PC-9 (cell line): ENCODE results near the gene RPE. TPM values are rescaled to one million over a fixed set of nuclear protein-coding genes. Genes with fewer than 3 reads are reported as not detected.

Experiments
- Bru-seq: library from RNA; stranded (reverse); fragments of 400-500 nt; gene quantifications from one replicate; lab custom pipeline; 2021; lab: Mats Ljungman, UMichigan
- BruChase-seq, 2 experiments: library from RNA; stranded (reverse); fragments of 400-500 nt; gene quantifications; one replicate each; lab custom pipeline; 2021; lab: Mats Ljungman, UMichigan
- BruUV-seq: library from RNA; stranded (reverse); fragments of 400-500 nt; replicated peaks from 2 replicates; lab custom pipeline; 2021; lab: Mats Ljungman, UMichigan
- CTCF ChIA-PET: fragments of 300-600 bp; sonication (Branson Sonifier 250); formaldehyde crosslinking; loops from one replicate; lab custom pipeline; 2022; ENCODE audit warnings: antibody characterized with exemption; lab: Charles Lee
- POLR2A ChIA-PET: fragments of 300-600 bp; sonication (Branson Sonifier 250); formaldehyde crosslinking; loops from one replicate; lab custom pipeline; 2022; ENCODE audit warnings: antibody characterized with exemption; ENCODE audit not compliant: unreplicated experiment; lab: Charles Lee
- DNase-seq, 2 experiments: peaks; one replicate each; pipeline versions ENCODE4 v3.0.0 to v3.0.0-alpha.2; 2015 to 2022; ENCODE audit warnings: mixed read lengths in 1 of 2
- H2AFZ ChIP-seq: fragments of 200-600 bp; sonication (generic); 2 replicates; pipeline ENCODE4 v1.8.1; 2017; ENCODE audit warnings: antibody characterized with exemption
- H3F3A ChIP-seq: fragments of 200-600 bp; sonication (generic); 2 replicates; pipeline ENCODE4 v1.8.1; 2017; ENCODE audit warnings: antibody characterized with exemption, mild to moderate bottlenecking, low read depth; ENCODE audit not compliant: insufficient read depth
- H3K27ac ChIP-seq: fragments of 200-600 bp; sonication (generic); 2 replicates; pipeline ENCODE4 v1.6.1; 2016; ENCODE audit warnings: mixed run types
- H3K27me3 ChIP-seq: fragments of 200-600 bp; sonication (generic); 2 replicates; pipeline ENCODE4 v1.6.1; 2016; ENCODE audit warnings: low read depth, mixed run types; ENCODE audit not compliant: insufficient read depth
- H3K36me3 ChIP-seq: fragments of 200-600 bp; sonication (generic); 2 replicates; pipeline ENCODE4 v1.6.1; 2016; ENCODE audit warnings: low read depth, mixed run types
- H3K4me1 ChIP-seq: fragments of 200-600 bp; sonication (generic); replicated peaks from 2 replicates; pipeline ENCODE4 v1.6.1; 2016; ENCODE audit warnings: mixed run types; ENCODE audit not compliant: insufficient read depth
- H3K4me2 ChIP-seq: fragments of 200-600 bp; sonication (generic); 2 replicates; pipeline ENCODE4 v1.6.1; 2017; ENCODE audit warnings: mixed run types
- H3K4me3 ChIP-seq: fragments of 200-600 bp; sonication (generic); 2 replicates; pipeline ENCODE4 v1.6.1; 2016; ENCODE audit warnings: mixed run types
- H3K79me2 ChIP-seq: fragments of 200-600 bp; sonication (generic); 2 replicates; pipeline ENCODE4 v1.6.1; 2017; ENCODE audit warnings: low read depth, mixed run types
- H3K9me2 ChIP-seq: fragments of 200-600 bp; sonication (generic); 2 replicates; pipeline ENCODE4 v1.8.1; 2017; ENCODE audit warnings: mild to moderate bottlenecking; ENCODE audit not compliant: insufficient read depth
- H3K9me3 ChIP-seq: fragments of 200-600 bp; sonication (generic); 2 replicates; pipeline ENCODE4 v1.8.1; 2016; ENCODE audit warnings: low read depth; ENCODE audit not compliant: insufficient read depth
- H4K20me1 ChIP-seq: fragments of 200-600 bp; sonication (generic); 2 replicates; pipeline ENCODE4 v1.8.1; 2017; ENCODE audit not compliant: insufficient read depth
- EZH2 ChIP-seq: fragments of 200-600 bp; sonication (generic); IDR thresholded peaks from 2 replicates; pipeline ENCODE4 v1.8.0; 2017; ENCODE audit warnings: antibody characterized with exemption, low read depth
- intact Hi-C: fragments of 100-400 bp; cut with micrococcal nuclease; formaldehyde crosslinking; loops from one replicate; pipeline ENCODE4 v1.10.0; 2022; ENCODE audit not compliant: unreplicated experiment
- long read RNA-seq: library from polyadenylated mRNA; stranded (forward); transcript quantifications from one replicate; pipeline ENCODE4 v2.0.0, GENCODE V29; 2022
- total RNA-seq: library from RNA; stranded (reverse); gene quantifications from 2 replicates; pipeline ENCODE4 v1.2.3, GENCODE V29; 2021
- TF ChIP-seq, protein P1 (sequence below): fragments of 200-600 bp; sonication (generic); conservative IDR thresholded peaks from 2 replicates; pipeline ENCODE4 v1.6.1; 2017; ENCODE audit warnings: mixed run types, antibody characterized with exemption, mild to moderate bottlenecking, moderate library complexity

Gene RPE
- 58.4 and 63.7 TPM in 2 replicates for total RNA-seq
- percentile 92 among the genes with signal in this experiment for Bru-seq, nascent RNA
- BruChase-seq, experiment 1, labeled RNA remaining after a 2-hour chase = percentile 96 among the genes with signal in this experiment
- BruChase-seq, experiment 2, labeled RNA remaining after a 6-hour chase = percentile 90 among the genes with signal in this experiment
- long read RNA-seq, transcript RPE-202 (6 exons, 2,569 nt) = major isoform, 109 of 134 reads
- long read RNA-seq, partial matches to known transcripts = 3 of 134 reads
- long read RNA-seq, other reads (novel, unspliced or antisense) = 8 of 134 reads

DNA sequence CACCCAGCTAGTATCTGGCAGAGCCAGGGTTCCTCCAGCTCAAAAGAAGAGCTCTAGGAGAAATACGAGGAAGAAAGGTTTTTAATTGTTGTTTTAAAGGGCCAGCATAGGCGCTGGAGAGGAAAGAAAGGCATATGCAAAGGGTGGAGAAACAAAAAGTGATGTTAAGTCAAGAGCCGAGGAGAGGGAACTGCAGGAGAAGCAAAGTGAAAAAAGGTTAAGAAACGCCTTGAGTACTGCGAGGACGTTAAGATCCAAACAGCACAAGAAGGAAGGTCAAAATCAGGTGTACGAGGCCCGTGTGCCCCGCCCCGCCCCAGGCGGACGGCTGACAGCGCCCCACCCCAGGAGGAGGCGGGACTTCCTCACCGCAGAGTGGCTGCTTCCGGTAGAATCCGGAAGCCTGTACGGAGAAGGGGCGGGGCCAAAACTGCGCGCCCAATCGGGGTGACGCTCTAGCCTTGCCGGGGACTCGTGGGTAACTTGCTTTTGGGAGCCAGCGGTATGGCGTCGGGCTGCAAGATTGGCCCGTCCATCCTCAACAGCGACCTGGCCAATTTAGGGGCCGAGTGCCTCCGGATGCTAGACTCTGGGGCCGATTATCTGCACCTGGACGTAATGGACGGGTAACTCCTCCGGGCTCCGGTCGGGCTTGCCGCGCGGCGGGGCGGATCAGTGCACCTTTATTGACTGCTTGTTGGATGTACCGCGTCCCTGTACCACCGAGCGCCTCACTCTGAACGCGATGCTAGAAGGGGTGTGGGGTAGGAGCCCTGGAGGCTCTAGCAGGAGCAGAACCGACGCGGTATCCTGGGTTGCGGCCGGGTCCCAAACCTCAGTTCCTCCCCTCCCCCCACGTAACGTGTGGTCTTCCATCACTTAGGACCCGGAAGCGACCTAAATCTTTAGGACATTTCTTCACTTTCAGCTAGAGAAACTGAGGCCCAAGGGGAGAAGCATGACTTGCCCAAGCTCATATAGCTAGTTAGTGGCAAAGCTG is at the start of gene RPE:
RPE (plus strand) TSS at position 481 of the 1,000 bp plus-strand sequence; CDS start at position 505, 24 bp downstream.
- H3K79me2 ChIP-seq = peaks cover 50% of the 10 kb centered on the region
- no peaks in the 10 kb centered on the region for H3F3A ChIP-seq
- POLR2A ChIA-PET = interaction anchor here (0.7 kb wide), 1 partner anchor 402 kb away, joined by 3 read pairs; no protein-coding TSS in a partner anchor
- peaks cover 13% of the 10 kb centered on the region for H3K4me1 ChIP-seq
- H2AFZ ChIP-seq = peak within 1 kb of the TSS; percentile 92
- peak within 1 kb of the TSS; percentile 77 for H3K4me3 ChIP-seq
- no peaks in the 10 kb centered on the region for H3K9me3 ChIP-seq
- DNase-seq = peak; percentile 82 to 89
- CTCF ChIA-PET = no interaction called here
- no peaks in the 10 kb centered on the region for H3K9me2 ChIP-seq
- peak within 1 kb of the TSS; percentile 40; the same call in 1 of the 2 replicates for H3K27ac ChIP-seq
- intact Hi-C loops = loop anchor here (2.0 kb wide), 1 partner anchor 168 kb away; the partner anchor contains the start of gene KANSL1L
- H3K27me3 ChIP-seq = no peaks in the 10 kb centered on the region
- H4K20me1 ChIP-seq = peaks cover 15% of the 10 kb centered on the region
- H3K4me2 ChIP-seq = peak within 1 kb of the TSS; percentile 80
- 0 out of 2 replicates have a peak, but pooled peaks cover 7% of the 10 kb centered on the region for H3K36me3 ChIP-seq
- no peak for TF ChIP-seq EZH2
- TF ChIP-seq, protein P1, sequence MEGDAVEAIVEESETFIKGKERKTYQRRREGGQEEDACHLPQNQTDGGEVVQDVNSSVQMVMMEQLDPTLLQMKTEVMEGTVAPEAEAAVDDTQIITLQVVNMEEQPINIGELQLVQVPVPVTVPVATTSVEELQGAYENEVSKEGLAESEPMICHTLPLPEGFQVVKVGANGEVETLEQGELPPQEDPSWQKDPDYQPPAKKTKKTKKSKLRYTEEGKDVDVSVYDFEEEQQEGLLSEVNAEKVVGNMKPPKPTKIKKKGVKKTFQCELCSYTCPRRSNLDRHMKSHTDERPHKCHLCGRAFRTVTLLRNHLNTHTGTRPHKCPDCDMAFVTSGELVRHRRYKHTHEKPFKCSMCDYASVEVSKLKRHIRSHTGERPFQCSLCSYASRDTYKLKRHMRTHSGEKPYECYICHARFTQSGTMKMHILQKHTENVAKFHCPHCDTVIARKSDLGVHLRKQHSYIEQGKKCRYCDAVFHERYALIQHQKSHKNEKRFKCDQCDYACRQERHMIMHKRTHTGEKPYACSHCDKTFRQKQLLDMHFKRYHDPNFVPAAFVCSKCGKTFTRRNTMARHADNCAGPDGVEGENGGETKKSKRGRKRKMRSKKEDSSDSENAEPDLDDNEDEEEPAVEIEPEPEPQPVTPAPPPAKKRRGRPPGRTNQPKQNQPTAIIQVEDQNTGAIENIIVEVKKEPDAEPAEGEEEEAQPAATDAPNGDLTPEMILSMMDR = no peak
- BruUV-seq = TSS peak; percentile 67

DNA sequence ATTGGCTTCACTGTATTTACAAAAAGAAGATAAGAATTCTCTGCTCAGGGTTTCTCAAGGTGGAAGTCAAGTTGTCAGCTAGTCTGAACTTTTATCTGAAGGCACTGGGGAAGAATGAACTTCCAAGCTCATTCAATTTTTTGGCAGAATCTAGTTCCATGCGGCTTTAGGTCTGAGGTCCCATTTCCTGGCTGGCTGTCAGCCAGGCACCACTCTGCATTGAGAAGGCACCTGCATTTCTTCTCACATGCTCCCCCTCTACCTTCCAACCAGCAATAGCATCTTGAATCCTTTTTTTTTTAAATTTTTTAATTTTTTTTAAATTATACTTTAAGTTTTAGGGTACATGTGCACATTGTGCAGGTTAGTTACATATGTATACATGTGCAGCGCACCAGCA is 46.2 kb upstream of the RPE start:
- no peaks in the 10 kb centered on the region for H3K9me2 ChIP-seq
- no peaks in the 10 kb centered on the region for H3K36me3 ChIP-seq
- no peak overlapping the region for H3K4me3 ChIP-seq
- H3F3A ChIP-seq = no peaks in the 10 kb centered on the region
- ChIA-PET CTCF (interaction anchor here (0.7 kb wide), 1 partner anchor 430 kb away, joined by 3 read pairs; no protein-coding TSS in a partner anchor), POLR2A (no interaction called here)
- H4K20me1 ChIP-seq = no peaks in the 10 kb centered on the region
- TF ChIP-seq EZH2 = no peak
- TF ChIP-seq, protein P1 = no peak
- DNase-seq = no peak
- intact Hi-C loops = no loop called here
- no peaks in the 10 kb centered on the region for H3K27me3 ChIP-seq
- H3K9me3 ChIP-seq = no peaks in the 10 kb centered on the region
- no peak overlapping the region for H3K4me2 ChIP-seq
- H3K79me2 ChIP-seq = no peaks in the 10 kb centered on the region
- no TSS peak for BruUV-seq
- no peak overlapping the region for H3K27ac ChIP-seq
- H2AFZ ChIP-seq = no peak overlapping the region
- no peaks in the 10 kb centered on the region for H3K4me1 ChIP-seq

DNA sequence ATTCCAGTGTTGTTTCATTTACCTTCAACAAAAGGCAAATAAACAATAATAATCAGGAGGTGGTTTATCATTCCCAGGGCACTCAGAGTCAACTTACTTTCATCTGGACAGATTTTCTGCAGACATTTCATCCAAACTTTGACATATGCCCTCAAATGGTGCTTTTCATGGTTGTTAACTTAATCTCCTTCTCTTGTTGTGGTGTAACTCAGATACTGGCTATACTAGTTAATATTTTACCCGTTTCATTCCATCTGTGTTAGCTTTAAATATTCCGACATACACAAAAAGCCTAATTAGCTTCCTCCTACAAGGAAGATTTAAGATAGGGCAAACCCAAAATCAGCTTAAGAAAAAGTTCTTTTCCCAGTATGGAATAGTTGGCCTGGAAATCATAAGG is 44.4 kb upstream of the RPE start:
- H3K27ac ChIP-seq = no peak overlapping the region
- H3K4me1 ChIP-seq = no peaks in the 10 kb centered on the region
- no peak overlapping the region for H3K4me2 ChIP-seq
- H4K20me1 ChIP-seq = no peaks in the 10 kb centered on the region
- H3K4me3 ChIP-seq = no peak overlapping the region
- H3K27me3 ChIP-seq = no peaks in the 10 kb centered on the region
- no TSS peak for BruUV-seq
- no peaks in the 10 kb centered on the region for H3K9me3 ChIP-seq
- H3K36me3 ChIP-seq = no peaks in the 10 kb centered on the region
- H3K9me2 ChIP-seq = no peaks in the 10 kb centered on the region
- H3K79me2 ChIP-seq = no peaks in the 10 kb centered on the region
- intact Hi-C loops = no loop called here
- no peak for TF ChIP-seq EZH2
- TF ChIP-seq, protein P1 = no peak
- H3F3A ChIP-seq = no peaks in the 10 kb centered on the region
- DNase-seq = no peak
- ChIA-PET POLR2A (no interaction called here), CTCF (no interaction called here)
- H2AFZ ChIP-seq = no peak overlapping the region
